Upper lobe of left lung (tissue), 6 donors: ENCODE results near the gene SNURF. TPM values are rescaled to one million over a fixed set of nuclear protein-coding genes. Genes with fewer than 3 reads are reported as not detected.

Source experiments
- ATAC-seq, 2 donors: fragments of 200-7000 bp; cut with Tn5 transposase; one replicate each; pipeline ENCODE4 v1.9.1; 2022; ENCODE audit warnings: mild to moderate bottlenecking in 2 of 2, moderate library complexity in 2 of 2; ENCODE audit not compliant: low FRiP score in 2 of 2
- DNase-seq, 2 donors: peaks; one replicate each; pipeline ENCODE4 v3.0.0-alpha.2; 2019 to 2020
- H3K27ac ChIP-seq, 4 donors: fragments of 200-600 bp; sonication (generic); one replicate each; pipeline ENCODE4 v1.5.1; 2016 to 2019
- H3K27me3 ChIP-seq, 4 donors: fragments of 200-600 bp; sonication (generic); one replicate each; pipeline ENCODE4 v1.5.1; 2017 to 2019
- H3K36me3 ChIP-seq, 4 donors: fragments of 200-600 bp; sonication (generic); one replicate each; pipeline ENCODE4 v1.5.1; 2016 to 2019
- H3K4me1 ChIP-seq, 4 donors: fragments of 200-600 bp; sonication (generic); one replicate each; pipeline ENCODE4 v1.5.1; 2018 to 2019
- H3K4me3 ChIP-seq, 4 donors: fragments of 200-600 bp; sonication (generic); one replicate each; pipeline ENCODE4 v1.5.1; 2017 to 2019; ENCODE audit warnings: mild to moderate bottlenecking in 2 of 4, moderate library complexity in 1 of 4
- H3K9me3 ChIP-seq, 4 donors: fragments of 200-600 bp; sonication (generic); one replicate each; pipeline ENCODE4 v1.5.1; 2018 to 2019
- EP300 ChIP-seq, 4 donors: sonication (generic); formaldehyde crosslinking; IDR thresholded peaks; one replicate each; pipeline ENCODE4 v1.5.1; 2017; ENCODE audit warnings: antibody characterized with exemption in 4 of 4, control low read depth in 2 of 4
- POLR2A ChIP-seq, 4 donors: fragments of 450-650 bp; IDR thresholded peaks; one replicate each; pipeline ENCODE4 v1.5.1; 2016 to 2017; ENCODE audit warnings: antibody characterized with exemption in 4 of 4, mild to moderate bottlenecking in 2 of 4
- POLR2AphosphoS5 ChIP-seq, 2 donors: sonication (generic); formaldehyde crosslinking; IDR thresholded peaks; one replicate each; pipeline ENCODE4 v1.5.1; 2017; ENCODE audit warnings: antibody characterized with exemption in 2 of 2
- WGBS, 2 donors: methylation state at CpG; one replicate each; pipeline ENCODE4 v1.1.5; 2017 to 2018; 5-methylcytosine and 5-hydroxymethylcytosine counted together
- total RNA-seq, 6 donors: library from RNA; depleted of rRNA in 4 of 6; stranded (reverse); fragments of >200 nt in 4 of 6; gene quantifications; one replicate each; pipeline versions ENCODE4 v1.1.0 to v1.2.1, GENCODE V29; 2016 to 2021
- TF ChIP-seq, protein P1 (sequence below), 6 experiments: fragments of 450-650 bp in 4 of 6; fragments of 200-600 bp in 2 of 6; sonication (generic) in 2 of 6; IDR thresholded peaks; one replicate each; pipeline ENCODE4 v1.5.1; 2016 to 2019; ENCODE audit warnings: antibody characterized with exemption in 6 of 6
- donor health status: DM: no; HTN: no; CAD: no; lungs with moderate emphysema.
- donor health status: DM: no; HTN: yes; CAD: no; lungs with severe emphysema.

Gene SNURF
- total RNA-seq, 6 donors from 2014 or later, result 1.2 to 14.7 (median 7.9) TPM

DNA sequence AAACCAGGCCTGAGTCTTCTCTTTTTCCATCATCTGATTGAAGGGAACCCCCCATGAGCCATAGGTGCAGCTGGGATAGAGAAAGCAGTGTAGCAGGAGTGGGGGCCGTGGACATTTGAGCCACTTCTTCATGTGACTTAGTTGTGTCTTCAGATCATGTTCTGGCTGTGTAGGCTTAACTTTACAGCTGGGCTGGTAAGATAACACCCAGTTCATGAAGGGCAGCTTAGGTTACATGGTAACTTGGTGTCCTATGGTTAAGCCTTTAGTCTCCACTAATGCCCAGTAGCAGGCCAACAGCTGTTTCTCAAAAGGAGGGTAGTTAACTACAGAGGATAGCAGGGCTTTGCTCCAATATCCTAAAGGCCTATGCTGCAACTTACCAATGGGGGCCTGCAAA is 11.4 kb upstream of the SNURF start:
- no peaks in the 10 kb centered on the region for H3K36me3 ChIP-seq
- H3K27ac ChIP-seq, result no peak overlapping the region
- DNase-seq, result no peak
- no peaks in the 10 kb centered on the region for H3K27me3 ChIP-seq
- WGBS, 2 donors, result 56 to 80% methylated on average over 1 of the region's 1 CpG
- no peak for TF ChIP-seq POLR2AphosphoS5 (IDR thresholded peaks at IDR 0.05)
- TF ChIP-seq EP300 (IDR thresholded peaks at IDR 0.05), result no peak
- no peak for TF ChIP-seq POLR2A (IDR thresholded peaks at IDR 0.05)
- TF ChIP-seq, protein P1, sequence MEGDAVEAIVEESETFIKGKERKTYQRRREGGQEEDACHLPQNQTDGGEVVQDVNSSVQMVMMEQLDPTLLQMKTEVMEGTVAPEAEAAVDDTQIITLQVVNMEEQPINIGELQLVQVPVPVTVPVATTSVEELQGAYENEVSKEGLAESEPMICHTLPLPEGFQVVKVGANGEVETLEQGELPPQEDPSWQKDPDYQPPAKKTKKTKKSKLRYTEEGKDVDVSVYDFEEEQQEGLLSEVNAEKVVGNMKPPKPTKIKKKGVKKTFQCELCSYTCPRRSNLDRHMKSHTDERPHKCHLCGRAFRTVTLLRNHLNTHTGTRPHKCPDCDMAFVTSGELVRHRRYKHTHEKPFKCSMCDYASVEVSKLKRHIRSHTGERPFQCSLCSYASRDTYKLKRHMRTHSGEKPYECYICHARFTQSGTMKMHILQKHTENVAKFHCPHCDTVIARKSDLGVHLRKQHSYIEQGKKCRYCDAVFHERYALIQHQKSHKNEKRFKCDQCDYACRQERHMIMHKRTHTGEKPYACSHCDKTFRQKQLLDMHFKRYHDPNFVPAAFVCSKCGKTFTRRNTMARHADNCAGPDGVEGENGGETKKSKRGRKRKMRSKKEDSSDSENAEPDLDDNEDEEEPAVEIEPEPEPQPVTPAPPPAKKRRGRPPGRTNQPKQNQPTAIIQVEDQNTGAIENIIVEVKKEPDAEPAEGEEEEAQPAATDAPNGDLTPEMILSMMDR (IDR thresholded peaks at IDR 0.05), result no peak
- H3K4me1 ChIP-seq, result no peaks in the 10 kb centered on the region
- no peak overlapping the region for H3K4me3 ChIP-seq
- ATAC-seq, result no peak
- H3K9me3 ChIP-seq, result no peaks in the 10 kb centered on the region

DNA sequence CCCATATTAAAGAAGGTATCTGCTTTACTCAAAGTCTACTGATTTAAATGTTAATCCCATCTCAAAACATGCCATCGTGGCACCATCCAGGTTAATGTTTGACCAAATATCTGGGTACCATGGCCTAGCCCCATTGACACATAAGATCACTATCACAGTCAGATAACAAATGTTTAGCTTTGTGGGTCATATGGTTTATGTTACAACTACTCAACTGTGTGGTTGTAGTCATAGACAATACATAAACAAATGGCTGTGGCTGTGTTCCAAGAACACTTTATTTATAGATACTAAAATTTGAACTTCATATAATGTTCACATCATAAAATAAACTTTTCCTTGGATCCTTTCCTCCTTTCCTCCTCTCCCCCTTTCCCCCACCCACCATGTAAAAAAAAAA is 9.8 kb upstream of the SNURF start:
- Histone ChIP-seq H3K27ac (no peak overlapping the region), H3K4me3 (no peak overlapping the region), H3K9me3 (no peaks in the 10 kb centered on the region), H3K4me1 (no peaks in the 10 kb centered on the region), H3K36me3 (no peaks in the 10 kb centered on the region), H3K27me3 (no peaks in the 10 kb centered on the region)
- ATAC-seq (no peak), DNase-seq (no peak)
- TF ChIP-seq EP300 (IDR thresholded peaks at IDR 0.05) (no peak), POLR2AphosphoS5 (IDR thresholded peaks at IDR 0.05) (no peak), POLR2A (IDR thresholded peaks at IDR 0.05) (no peak)
- TF ChIP-seq, protein P1 (IDR thresholded peaks at IDR 0.05), result no peak
- WGBS, 2 donors, result 28 to 36% methylated on average over 1 of the region's 1 CpG

DNA sequence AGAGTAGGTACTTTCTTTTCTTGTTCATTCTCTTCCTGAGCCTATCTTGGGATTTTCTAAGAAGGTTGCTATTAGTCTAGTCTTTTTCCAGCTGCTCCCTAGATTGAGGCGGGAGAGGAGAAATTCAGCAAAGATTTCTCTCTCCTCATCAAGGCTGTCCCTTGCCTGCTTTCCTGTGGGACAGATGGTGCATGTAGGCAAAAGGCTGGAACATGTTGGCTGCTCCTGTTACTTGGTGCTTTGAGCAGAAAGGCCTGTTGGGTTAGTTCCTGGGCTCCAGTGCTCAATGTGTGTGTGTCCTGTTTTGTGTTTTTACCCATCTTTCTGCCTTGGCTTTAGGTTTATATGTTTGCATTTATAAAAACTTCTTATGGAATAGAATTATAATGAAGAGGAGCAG is 9.1 kb upstream of the SNURF start:
- no peak overlapping the region for H3K27ac ChIP-seq
- no peaks in the 10 kb centered on the region for H3K36me3 ChIP-seq
- no peaks in the 10 kb centered on the region for H3K4me1 ChIP-seq
- H3K4me3 ChIP-seq, result no peak overlapping the region
- ATAC-seq (no peak), DNase-seq (no peak)
- no peak for TF ChIP-seq POLR2AphosphoS5 (IDR thresholded peaks at IDR 0.05)
- TF ChIP-seq, protein P1 (IDR thresholded peaks at IDR 0.05), result no peak
- H3K9me3 ChIP-seq, result no peaks in the 10 kb centered on the region
- no peaks in the 10 kb centered on the region for H3K27me3 ChIP-seq
- WGBS, 2 donors, result 72 to 78% methylated on average over 1 of the region's 1 CpG

DNA sequence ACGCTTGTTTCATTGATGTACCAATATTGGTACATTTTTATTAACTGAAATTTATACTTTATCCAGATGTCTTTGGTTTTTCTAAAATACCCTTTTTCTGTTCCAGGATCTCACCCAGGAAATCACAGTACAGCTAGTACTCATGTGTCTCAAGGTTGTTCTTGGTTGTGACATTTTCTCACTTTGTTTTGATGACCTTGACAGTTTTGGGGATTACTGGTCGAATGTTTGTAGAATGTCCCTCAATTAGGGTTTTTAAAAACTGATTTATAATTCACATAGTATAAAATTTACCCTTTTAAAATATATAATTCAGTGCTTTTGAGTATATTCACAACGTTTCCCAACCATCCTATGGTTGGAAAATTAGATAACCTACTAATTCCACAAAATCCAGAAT is 6.3 kb upstream of the SNURF start:
- Histone ChIP-seq H3K4me1 (no peaks in the 10 kb centered on the region), H3K36me3 (no peaks in the 10 kb centered on the region), H3K4me3 (no peak overlapping the region), H3K27ac (no peak overlapping the region), H3K9me3 (no peaks in the 10 kb centered on the region), H3K27me3 (no peaks in the 10 kb centered on the region)
- DNase-seq, result no peak
- no peak for TF ChIP-seq POLR2A (IDR thresholded peaks at IDR 0.05)
- 67 to 78% methylated on average over 3 of the region's 3 CpGs for WGBS, 2 donors
- no peak for ATAC-seq

DNA sequence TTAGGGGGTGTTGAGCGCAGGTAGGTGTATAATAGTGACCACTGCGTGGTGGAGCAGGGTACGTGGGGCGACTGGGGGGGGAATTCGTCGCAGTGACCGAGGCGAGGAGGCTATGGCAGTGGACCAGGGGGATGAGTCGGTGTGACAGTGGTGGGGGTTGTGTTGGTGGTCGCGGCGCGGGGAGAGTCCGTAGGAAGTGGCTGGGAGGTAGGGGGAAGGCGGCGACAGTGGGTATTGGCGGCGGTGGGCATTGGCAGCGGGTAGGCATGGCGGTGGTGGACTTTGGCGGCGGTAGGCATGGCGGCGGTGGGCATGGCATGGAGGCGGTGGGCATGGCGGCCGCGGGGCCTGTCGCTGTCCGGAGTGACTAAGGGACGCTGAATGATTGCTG is 739 bp downstream of the SNURF start:
- DNase-seq (peak in 1 of 2 donors; percentile 86), ATAC-seq (peak; percentile 37 to 56)
- TF ChIP-seq, protein P1 (IDR thresholded peaks at IDR 0.05), result no peak
- TF ChIP-seq EP300 (IDR thresholded peaks at IDR 0.05) (no peak), POLR2AphosphoS5 (IDR thresholded peaks at IDR 0.05) (no peak), POLR2A (IDR thresholded peaks at IDR 0.05) (no peak)
- Histone ChIP-seq H3K4me3 (peak overlapping the region; percentile 60 to 78 (median 64)), H3K36me3 (no peaks in the 10 kb centered on the region), H3K9me3 (peaks cover 0 to 11% (median 2%) of the 10 kb centered on the region in 4 donors), H3K27me3 (no peaks in the 10 kb centered on the region), H3K4me1 (peaks cover 0 to 2% (median 0%) of the 10 kb centered on the region in 4 donors), H3K27ac (peak overlapping the region; percentile 87 to 94 (median 90))
- WGBS, 2 donors, result 46 to 53% methylated on average over 29 to 31 of the region's 31 CpGs
